ENCODE measurements around the gene MMP17.
"Not testable (repeated sequence)": the region's sequence is repeated elsewhere in the genome, so short reads cannot be mapped to it uniquely, and the experiment has no call there.

The MMP17 gene

GRCh38 chr12:131800594-131801135 is 27.5 kb upstream of the MMP17 start:
- DNase-seq, result no peak

DNA sequence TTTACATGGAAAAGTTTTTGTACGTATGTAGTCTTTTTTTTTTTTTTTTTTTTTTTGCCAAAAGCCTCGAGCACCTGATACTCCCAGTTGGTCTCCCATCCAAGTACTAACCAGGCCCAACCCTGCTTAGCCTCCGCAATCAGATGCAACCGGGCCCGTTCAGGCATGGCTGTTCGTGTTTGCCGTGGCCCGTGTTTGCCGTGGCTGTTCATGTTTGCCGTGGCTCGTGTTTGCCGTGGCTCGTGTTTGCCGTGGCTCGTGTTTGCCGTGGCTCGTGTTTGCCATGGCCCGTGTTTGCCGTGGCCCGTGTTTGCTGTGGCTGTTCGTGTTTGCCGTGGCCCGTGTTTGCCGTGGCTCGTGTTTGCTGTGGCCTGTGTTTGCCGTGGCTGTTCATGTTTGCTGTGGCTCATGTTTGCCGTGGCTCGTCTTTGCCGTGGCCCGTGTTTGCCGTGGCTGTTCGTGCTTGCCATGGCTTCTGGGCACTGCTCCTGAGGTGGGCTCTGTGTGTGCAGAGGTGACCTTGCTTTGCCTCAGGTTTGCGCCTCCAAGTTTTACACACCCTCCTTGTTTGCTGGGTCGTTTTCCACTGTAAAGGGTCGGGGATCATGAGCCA is 26.8 kb upstream of the MMP17 start:
- no peak for DNase-seq

DNA sequence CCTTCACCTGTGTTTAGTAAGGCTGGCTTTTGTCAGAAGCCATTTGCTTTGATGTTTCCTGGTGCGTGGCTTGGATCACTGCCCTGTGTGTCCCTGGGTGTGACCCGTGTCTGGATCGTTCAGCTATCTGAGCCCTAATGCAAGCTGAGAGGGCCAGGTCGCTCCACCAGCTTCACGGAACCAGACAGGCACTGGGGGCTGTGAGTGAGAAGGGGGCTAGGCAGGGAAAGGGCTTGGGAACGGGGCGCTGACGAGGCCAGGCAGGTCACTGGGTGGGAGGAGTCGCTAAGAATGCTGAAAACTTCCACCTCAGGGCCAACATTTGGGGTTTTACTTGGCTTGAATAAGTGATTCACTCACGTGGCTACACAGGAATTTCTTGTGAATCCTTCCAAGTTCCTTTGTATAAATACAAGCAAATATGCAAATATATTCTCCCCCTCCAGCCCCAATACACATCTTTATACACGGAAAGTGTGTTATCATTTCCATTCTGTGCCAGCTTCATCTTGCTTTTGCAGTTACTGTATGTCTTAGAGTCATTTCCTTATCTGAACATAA is 24.2 kb upstream of the MMP17 start:
- DNase-seq, result no peak

DNA sequence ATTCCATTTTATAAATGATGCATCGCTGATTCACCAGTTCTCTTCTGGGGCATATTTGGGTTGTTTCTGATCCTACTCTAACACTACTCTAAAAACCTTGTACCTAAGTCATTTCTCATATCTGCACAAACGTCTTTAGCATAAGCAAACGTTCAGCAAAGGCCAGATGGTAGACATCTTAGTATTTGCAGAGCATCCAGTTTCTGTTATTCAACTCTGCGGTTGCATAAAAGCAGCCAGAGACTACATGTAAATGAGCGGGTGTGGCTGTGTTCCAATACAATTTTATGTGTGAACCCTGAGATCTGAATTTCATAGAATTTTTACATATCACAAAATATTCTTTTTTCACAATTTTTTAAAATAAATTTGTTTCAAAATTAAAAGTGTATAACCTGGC is 22.8 kb upstream of the MMP17 start:
- DNase-seq, result no peak

DNA sequence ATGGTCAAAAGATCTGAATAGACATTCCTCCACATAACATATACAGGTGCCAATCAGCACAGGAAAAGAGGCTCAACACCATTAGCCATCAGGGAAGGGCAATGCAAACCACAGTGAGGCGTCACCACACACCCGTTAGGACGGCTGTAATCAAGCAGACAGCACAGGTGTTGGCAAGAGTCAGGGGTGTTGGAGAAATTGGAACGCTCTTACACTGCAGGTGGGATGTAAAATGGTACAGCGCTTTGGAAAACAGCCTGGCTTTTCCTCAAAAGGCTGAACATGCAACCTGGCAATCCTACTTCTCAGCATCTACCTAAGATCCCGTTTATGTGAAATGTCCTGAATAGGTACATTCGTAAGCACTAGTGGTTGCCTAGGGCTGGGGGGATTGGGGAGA is 21.5 kb upstream of the MMP17 start:
- DNase-seq, result no peak

DNA sequence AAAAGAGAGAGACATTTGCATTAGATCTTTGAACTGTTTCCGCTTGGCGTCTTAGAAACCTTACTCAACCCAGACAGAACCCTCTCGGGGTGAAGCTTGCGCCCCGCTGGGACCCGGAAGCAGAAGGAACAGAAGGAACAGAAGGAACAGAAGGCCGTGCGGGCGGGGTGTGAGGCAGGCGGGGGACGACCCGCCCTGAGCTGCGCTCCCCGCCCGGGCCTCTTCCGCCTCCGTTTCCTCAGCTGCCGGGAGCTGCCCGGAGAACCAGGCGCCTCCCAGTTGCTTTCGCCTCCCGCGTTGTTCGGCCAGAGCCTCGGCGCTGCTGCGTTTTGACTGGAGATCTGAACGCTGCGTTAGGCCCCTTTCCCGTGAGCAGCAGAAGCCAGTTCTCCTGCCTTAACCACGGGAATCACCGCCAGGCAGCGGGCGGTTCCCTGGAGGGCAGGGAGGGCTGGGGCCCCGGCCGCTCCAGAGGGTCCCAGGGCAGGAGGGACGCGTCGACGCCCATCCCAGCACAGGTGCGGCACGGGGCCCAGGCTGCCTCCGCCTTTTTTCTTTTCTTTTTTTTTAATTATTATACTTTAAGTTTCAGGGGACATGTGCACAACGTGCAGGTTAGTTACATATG is 19.3 kb upstream of the MMP17 start:
- no peak for DNase-seq

DNA sequence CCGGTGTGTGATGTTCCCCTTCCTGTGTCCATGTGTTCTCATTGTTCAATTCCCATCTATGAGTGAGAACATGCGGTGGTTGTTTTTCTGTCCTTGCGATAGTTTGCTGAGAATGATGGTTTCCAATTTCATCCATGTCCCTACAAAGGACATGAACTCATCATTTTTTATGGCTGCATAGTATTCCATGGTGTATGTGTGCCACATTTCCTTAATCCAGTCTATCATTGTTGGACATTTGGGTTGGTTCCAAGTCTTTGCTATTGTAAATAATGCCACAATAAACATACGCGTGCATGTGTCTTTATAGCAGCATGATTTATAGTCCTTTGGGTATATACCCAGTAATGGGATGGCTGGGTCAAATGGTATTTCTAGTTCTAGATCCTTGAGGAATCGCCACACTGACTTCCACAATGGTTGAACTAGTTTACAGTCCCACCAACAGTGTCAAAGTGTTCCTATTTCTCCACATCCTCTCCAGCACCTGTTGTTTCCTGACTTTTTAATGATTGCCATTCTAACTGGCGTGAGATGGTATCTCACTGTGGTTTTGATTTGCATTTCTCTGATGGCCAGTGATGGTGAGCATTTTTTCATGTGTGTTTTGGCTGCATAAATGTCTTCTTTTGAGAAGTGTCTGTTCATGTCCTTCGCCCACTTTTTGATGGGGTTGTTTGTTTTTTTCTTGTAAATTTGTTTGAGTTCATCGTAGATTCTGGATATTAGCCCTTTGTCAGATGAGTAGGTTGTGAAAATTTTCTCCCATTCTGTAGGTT is 18.5 kb upstream of the MMP17 start:
- not testable (repeated sequence) for DNase-seq

DNA sequence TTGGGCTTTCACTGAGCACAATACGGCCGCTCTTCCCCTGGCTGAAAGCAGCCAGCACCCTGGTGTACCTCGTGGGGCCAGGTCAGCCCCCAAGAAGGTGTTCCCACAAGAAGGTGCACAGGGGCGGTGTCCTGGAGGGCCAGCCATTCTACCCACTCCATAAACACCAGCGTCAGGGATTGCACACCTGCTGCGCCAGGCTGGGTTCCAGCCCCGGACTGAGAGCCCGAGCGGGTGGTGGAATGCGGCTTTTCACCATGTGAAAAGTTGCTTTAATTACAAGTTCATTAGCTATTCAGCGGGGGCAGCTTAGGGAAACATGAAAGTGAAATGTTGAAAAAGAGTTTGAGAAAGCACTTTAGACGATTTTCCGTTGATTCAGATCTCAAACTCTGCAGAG is 17.5 kb upstream of the MMP17 start:
- DNase-seq, result no peak

GRCh38 chr12:131815131-131815530 is 13.1 kb upstream of the MMP17 start:
- DNase-seq, result no peak

DNA sequence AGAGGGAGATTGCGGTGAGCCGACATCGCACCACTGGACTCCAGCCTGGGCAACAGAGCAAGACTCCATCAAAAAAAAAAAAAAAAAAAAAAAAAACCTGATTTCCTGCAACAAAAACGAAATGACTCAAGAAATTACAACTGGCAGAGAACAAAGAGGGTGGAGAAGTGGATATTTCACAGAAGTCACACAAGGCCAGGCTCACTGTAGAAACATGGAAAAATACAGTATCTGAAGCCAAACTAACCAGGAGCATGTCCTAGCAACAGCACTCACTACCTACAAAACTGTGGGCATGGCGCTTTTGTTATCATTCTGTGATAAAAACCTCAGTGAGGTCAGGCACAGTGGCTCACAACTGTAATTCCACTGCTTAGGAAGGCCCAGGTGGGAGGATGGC is 11.7 kb upstream of the MMP17 start:
- no peak for DNase-seq

GRCh38 chr12:131817241-131817640 is 11.0 kb upstream of the MMP17 start:
- no peak for DNase-seq

DNA sequence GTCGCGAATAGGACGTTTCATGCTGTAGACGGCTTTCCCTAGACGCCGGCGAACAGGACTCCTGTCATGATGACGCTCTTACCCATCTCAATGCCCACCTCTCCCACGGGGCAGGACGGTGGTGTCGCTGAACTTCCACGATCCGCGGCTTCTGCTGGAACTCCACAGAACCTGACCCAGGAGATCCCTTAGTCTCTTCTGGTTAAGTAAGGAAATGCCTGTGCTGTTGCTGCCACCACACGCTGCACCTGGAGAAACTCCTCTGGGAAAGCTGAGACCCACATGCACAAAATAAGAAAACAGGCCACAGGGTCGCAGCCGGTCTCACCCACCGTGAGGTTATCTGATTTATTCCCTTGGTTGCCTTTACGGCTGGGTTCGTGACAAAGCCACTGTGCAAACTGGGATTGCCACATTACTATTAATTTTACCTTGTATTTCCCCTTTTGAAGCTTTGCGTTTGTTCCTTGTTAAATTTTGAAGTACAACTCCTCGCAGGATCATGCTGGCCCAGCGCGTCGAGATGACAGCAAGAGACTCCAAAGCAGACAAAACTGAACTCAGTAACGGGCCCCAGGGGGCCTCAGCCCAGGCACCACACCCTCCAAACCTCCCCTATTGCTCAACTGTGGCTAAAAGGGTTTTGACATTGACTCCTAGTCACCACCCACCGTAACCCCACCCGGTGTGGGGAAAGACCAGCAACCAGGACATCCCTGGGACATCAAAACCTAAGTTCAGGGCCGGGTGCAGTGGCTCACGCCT is 9.2 kb upstream of the MMP17 start:
- DNase-seq, result no peak

DNA sequence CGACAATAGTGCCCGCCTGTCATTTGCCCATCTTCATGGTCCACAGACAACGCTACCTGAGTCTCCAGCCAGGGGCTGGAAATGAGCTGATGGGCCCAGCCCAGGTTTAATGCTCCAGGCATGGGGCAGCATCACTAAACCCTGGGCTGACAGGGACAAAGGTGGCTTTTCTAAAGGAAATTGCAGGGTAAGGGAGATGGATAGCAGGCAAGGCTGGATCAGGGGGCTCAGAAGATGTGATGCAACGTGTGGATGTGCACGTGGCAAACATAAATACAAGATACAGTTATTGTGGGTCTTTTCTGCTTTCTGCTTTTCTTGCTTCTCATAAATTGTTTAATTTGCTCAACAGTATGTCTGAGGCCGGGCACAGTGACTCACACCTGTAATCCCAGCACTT is 3.7 kb upstream of the MMP17 start:
- DNase-seq, result no peak

DNA sequence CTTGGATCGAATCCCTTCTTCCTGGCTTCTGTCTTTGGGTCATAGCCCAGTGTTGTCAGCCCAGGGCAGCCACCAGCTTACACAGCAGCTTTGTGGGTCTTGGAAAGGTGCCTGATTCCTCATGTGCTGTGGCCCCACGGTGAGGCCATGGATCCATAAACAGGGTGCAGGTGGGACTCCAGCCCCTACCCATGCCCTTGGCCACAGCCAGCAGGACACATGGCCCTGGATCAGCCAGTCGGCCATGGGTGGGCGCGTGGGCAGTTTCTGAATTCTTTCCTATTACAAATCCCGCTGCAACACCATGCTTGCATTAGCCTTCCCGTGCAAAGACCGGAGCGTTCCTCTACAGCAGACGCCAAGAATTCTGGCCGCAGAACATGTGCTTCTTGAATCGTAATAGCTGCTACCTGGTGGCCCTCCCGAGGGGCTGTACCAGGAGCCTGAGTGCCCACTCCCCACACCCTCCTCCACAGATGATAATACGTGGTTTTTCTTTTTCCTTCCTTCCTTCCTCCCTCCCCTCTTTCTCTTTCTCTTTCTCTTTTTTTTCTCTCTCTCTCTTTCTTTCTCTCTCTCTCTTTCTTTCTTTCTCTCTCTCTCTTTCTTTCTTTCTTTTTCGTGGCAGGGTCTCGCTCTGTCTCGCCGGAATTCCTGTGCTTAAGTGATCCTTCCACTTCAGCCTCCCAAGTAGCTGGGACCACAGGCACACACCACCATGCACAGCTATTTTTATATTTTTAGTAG is 2.9 kb upstream of the MMP17 start:
- DNase-seq, result no peak

DNA sequence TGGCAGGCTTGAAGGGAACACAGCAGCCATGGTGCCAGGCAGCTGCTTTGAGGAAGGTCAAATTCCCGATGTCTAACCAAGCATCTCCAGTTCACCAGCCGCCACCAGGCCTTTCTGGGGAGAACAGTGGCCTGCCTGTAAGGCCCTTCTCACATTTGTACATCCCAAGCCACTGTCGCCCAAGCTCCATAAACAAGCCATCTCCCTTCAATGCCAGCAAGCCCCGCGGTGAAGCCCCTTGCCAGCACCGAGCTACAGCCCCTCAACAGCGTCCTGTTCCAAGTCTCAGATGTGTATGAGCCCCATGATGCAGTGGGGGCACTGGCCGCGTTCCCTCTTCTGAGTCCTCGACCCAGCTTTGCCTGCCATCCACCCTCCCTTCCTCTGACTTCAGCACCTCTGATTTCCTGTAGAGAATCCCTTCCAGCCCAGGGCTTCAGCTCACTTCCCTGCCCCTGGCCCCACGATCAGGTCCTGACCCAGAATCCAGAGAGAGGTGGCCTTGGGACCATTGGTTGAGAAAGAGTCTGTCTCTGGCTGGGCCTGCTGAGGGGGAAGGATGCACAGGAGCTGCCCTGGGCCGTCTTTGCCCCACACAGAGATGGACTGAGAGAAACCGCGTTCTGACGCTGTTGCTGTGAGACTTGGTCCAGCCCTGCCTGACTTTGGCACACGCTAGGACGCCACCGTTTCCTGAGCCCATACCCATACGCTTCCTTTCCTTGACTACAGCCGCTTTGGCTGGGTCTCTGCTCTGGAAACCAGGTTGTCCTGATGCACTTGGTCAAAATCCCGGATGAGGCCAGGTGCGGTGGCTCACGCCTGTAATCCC is 1.9 kb upstream of the MMP17 start:
- DNase-seq, result no peak

DNA sequence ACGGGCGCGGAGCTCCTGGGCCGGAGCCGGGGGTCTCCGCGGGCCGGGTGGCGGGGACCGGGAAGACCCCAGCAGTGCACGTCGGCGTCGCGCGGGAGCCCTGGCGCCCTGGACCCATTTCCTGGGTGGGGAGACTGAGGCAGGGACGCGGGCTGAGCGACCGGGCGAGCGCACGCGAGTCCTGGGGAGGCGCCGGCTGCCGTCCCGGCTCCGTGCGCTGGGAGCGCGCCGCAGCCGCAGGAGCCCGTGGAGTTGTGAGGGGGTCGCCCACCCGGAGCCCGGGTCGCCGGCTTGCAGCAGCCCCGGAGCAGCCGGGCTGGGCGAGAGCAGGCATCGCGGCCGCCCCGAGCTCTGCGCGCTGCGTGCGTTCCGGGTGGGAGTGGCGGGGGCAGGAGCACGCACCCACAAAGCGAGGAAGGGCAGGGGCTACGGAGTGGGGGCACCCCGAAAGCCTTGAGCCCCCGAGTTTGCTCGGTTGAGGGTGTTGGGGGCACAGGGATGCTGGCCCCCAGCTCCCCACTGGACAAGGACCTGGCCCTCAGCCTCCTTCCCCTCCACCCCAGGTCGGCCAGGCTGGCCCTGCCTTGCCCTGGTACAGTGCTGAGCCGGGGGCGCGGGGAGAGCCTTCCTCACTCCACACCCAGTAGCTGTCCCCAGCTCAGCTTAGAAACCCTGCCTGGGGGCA is 620 bp downstream of the MMP17 start:
- DNase-seq, result no peak

GRCh38 chr12:131829356-131829747 is 1.2 kb downstream of the MMP17 start:
- no peak for DNase-seq

GRCh38 chr12:131829791-131830334 is 1.7 kb downstream of the MMP17 start:
- no peak for DNase-seq

DNA sequence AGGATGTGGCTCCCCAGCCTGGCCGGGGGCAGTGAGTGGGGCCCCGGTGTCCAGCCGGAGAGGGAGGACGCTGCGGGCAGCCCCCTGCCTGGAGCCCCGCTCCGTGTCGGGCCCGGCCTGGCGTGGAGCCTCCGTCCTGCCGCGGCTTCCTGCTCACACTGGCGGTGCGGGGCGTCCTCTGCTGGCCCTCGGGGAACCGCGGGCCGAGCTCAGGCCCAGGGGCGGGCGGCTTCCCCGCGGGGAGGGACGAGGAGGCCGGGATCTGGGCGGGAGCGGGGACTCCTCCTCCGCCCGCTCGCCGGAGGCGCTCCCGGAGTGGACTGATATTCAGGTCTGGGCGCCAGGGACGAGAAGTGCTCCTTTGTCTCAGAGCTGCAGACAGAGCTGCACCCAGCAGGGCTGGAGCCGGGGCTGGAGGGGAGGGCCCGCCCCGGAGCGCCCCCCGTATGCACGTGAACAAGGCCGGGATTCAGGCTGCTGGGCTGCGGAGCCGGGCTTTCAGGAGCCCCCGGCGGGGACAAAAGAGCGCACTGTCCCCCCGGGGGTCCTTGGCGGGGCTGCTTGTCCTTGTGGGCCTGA is 2.2 kb downstream of the MMP17 start:
- peak; percentile 33 for DNase-seq
